Loucy (cell line): ENCODE data around the gene AGAP5.
"Not testable (repeated sequence)": the region's sequence is repeated elsewhere in the genome, so short reads cannot be mapped to it uniquely, and the experiment has no call there.

Experiments used
- EZH2phosphoT487 ChIP-seq: fragments of 200-600 bp; IDR thresholded peaks from 2 replicates; pipeline ENCODE4 v1.6.1; 2018; ENCODE audit warnings: antibody characterized with exemption, mild to moderate bottlenecking, moderate library complexity, borderline replicate concordance
- TF ChIP-seq, protein P1 (sequence below): fragments of 200-600 bp; sonication (generic); conservative IDR thresholded peaks from 2 replicates; pipeline ENCODE4 v1.5.1; 2014; ENCODE audit warnings: mild to moderate bottlenecking, antibody characterized with exemption, low read length

GRCh38 chr10:73740501-73741254, 42.8 kb upstream of the AGAP5 start:
- TF ChIP-seq, protein P1, sequence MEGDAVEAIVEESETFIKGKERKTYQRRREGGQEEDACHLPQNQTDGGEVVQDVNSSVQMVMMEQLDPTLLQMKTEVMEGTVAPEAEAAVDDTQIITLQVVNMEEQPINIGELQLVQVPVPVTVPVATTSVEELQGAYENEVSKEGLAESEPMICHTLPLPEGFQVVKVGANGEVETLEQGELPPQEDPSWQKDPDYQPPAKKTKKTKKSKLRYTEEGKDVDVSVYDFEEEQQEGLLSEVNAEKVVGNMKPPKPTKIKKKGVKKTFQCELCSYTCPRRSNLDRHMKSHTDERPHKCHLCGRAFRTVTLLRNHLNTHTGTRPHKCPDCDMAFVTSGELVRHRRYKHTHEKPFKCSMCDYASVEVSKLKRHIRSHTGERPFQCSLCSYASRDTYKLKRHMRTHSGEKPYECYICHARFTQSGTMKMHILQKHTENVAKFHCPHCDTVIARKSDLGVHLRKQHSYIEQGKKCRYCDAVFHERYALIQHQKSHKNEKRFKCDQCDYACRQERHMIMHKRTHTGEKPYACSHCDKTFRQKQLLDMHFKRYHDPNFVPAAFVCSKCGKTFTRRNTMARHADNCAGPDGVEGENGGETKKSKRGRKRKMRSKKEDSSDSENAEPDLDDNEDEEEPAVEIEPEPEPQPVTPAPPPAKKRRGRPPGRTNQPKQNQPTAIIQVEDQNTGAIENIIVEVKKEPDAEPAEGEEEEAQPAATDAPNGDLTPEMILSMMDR: not testable (repeated sequence)
- TF ChIP-seq EZH2phosphoT487: not testable (repeated sequence)
